B cell (primary cell): ENCODE data around the gene PARVB.

Experiments
- CTCF ChIP-seq: fragments of 200-600 bp; IDR thresholded peaks from one replicate; pipeline ENCODE4 v1.8.0; 2022; ENCODE audit warnings: antibody characterized with exemption, mild to moderate bottlenecking
- EZH2 ChIP-seq: IDR thresholded peaks from 2 replicates; pipeline ENCODE4 v1.6.1; 2012; ENCODE audit warnings: borderline replicate concordance, low read depth, mild to moderate bottlenecking, moderate library complexity, low read length; ENCODE audit not compliant: insufficient read depth, poor library complexity, severe bottlenecking

- no peak for TF ChIP-seq CTCF
- no peak for TF ChIP-seq EZH2
These were observed 32.6 kb upstream of the PARVB start for GRCh38 chr22:43991316-43992020.
